Uterus (tissue), 4 donors: ENCODE data around the gene PFKFB2. TPM values are rescaled to one million over a fixed set of nuclear protein-coding genes. Genes with fewer than 3 reads are reported as not detected.
A peak's percentile ranks its signal among the peaks of the same experiment; 100 is the strongest.

Experiments used
- DNase-seq, 2 donors: peaks; one replicate each; pipeline ENCODE4 v3.0.0-alpha.2; 2019 to 2020
- H3K27ac ChIP-seq, 2 donors: fragments of 200-600 bp; sonication (generic); 1 replicate in 1 of 2; 2 replicates in 1 of 2; pipeline ENCODE4 v1.5.1; 2016 to 2018
- H3K27me3 ChIP-seq, 2 donors: fragments of 200-600 bp; sonication (generic); one replicate each; pipeline ENCODE4 v1.5.1; 2018 to 2019; ENCODE audit warnings: control low read depth in 1 of 2
- H3K36me3 ChIP-seq, 2 donors: fragments of 200-600 bp; sonication (generic); one replicate each; pipeline ENCODE4 v1.5.1; 2019; ENCODE audit warnings: control low read depth in 1 of 2
- H3K4me1 ChIP-seq, 2 donors: fragments of 200-600 bp; sonication (generic); one replicate each; pipeline ENCODE4 v1.5.1; 2018 to 2019; ENCODE audit warnings: control low read depth in 1 of 2
- H3K4me3 ChIP-seq, 2 donors: fragments of 200-600 bp; sonication (generic); 1 replicate in 1 of 2; 2 replicates in 1 of 2; pipeline ENCODE4 v1.5.1; 2018 to 2019; ENCODE audit warnings: mild to moderate bottlenecking in 1 of 2
- H3K9me3 ChIP-seq, 2 donors: fragments of 200-600 bp; sonication (generic); one replicate each; pipeline ENCODE4 v1.5.1; 2019; ENCODE audit warnings: control low read depth in 1 of 2
- CTCF ChIP-seq, 4 experiments: fragments of 200-600 bp in 2 of 4; fragments of 450-650 bp in 2 of 4; sonication (generic) in 2 of 4; IDR thresholded peaks; one replicate each; pipeline ENCODE4 v1.5.1; 2016 to 2019; ENCODE audit warnings: antibody characterized with exemption in 4 of 4, mild to moderate bottlenecking in 2 of 4, moderate library complexity in 1 of 4
- POLR2A ChIP-seq, 2 donors: fragments of 450-650 bp; IDR thresholded peaks; one replicate each; pipeline ENCODE4 v1.6.1; 2016; ENCODE audit warnings: antibody characterized with exemption in 2 of 2, mild to moderate bottlenecking in 1 of 2, moderate library complexity in 1 of 2
- intact Hi-C: fragments of 100-400 bp; cut with DNase I; formaldehyde crosslinking; loops from one replicate; pipeline ENCODE4 v1.15.1; 2023; ENCODE audit warnings: low total_unique reads
- total RNA-seq, 4 donors: library from RNA; depleted of rRNA in 3 of 4; stranded (reverse); fragments of >200 nt in 3 of 4; gene quantifications; one replicate each; pipeline versions ENCODE4 v1.1.0 to v1.2.4, GENCODE V29; 2014 to 2023
- donor health status: DM: yes; HTN: yes; CAD: no.

The PFKFB2 gene
- total RNA-seq = 10 to 100 TPM in 1 of 4 donors, 1 to 10 TPM in 1, under 1 TPM in 2; 0.51 to 10.7 (median 2.9) TPM

GRCh38 chr1:207052911-207053769, at the start of gene PFKFB2:
Gene PFKFB2, plus strand, starts transcription at chr1:207053275. Its CDS starts 1,443 bp downstream, at chr1:207054718.
- Histone ChIP-seq H3K9me3 (no peaks in the 10 kb centered on the region), H3K27ac (peak within 1 kb of the TSS; percentile 70 to 93), H3K4me3 (peak within 1 kb of the TSS; percentile 62 to 67), H3K4me1 (peaks cover 0 to 10% of the 10 kb centered on the region in 2 donors), H3K36me3 (no peaks in the 10 kb centered on the region), H3K27me3 (no peaks in the 10 kb centered on the region)
- peak; percentile 93 to 97 for DNase-seq
- peak in 3 of 4 experiments; percentile 26 to 62 (median 31) for TF ChIP-seq CTCF (IDR thresholded peaks at IDR 0.05)
- TF ChIP-seq POLR2A (IDR thresholded peaks at IDR 0.05) = peak; percentile 72 to 80
- intact Hi-C loops = no loop called here

GRCh38 chr1:207004931-207005830, 47.9 kb upstream of the PFKFB2 start:
- no peak overlapping the region for H3K4me3 ChIP-seq
- intact Hi-C loops = no loop called here
- no peaks in the 10 kb centered on the region for H3K27me3 ChIP-seq
- TF ChIP-seq CTCF (IDR thresholded peaks at IDR 0.05) (peak in 3 of 4 experiments; percentile 10 to 23 (median 13)), POLR2A (IDR thresholded peaks at IDR 0.05) (no peak)
- no peak overlapping the region for H3K27ac ChIP-seq
- H3K36me3 ChIP-seq = no peaks in the 10 kb centered on the region
- H3K4me1 ChIP-seq = no peaks in the 10 kb centered on the region
- no peak for DNase-seq
- no peaks in the 10 kb centered on the region for H3K9me3 ChIP-seq

GRCh38 chr1:207006083-207006482, 47.0 kb upstream of the PFKFB2 start:
- H3K9me3 ChIP-seq = no peaks in the 10 kb centered on the region
- DNase-seq = no peak
- H3K27me3 ChIP-seq = no peaks in the 10 kb centered on the region
- no peaks in the 10 kb centered on the region for H3K36me3 ChIP-seq
- H3K27ac ChIP-seq = no peak overlapping the region
- no peak overlapping the region for H3K4me3 ChIP-seq
- intact Hi-C loops = no loop called here
- H3K4me1 ChIP-seq = no peaks in the 10 kb centered on the region
- TF ChIP-seq POLR2A (IDR thresholded peaks at IDR 0.05) = no peak
- TF ChIP-seq CTCF (IDR thresholded peaks at IDR 0.05) = no peak

- Histone ChIP-seq H3K36me3 (no peaks in the 10 kb centered on the region), H3K27ac (no peak overlapping the region), H3K4me1 (no peaks in the 10 kb centered on the region), H3K27me3 (no peaks in the 10 kb centered on the region), H3K4me3 (no peak overlapping the region), H3K9me3 (no peaks in the 10 kb centered on the region)
- intact Hi-C loops = no loop called here
- no peak for DNase-seq
- TF ChIP-seq CTCF (IDR thresholded peaks at IDR 0.05) (no peak), POLR2A (IDR thresholded peaks at IDR 0.05) (no peak)
Measured at GRCh38 chr1:207006914-207007313, 46.2 kb upstream of the PFKFB2 start.
